Measurements from ENCODE around the gene SYT4. TPM values are rescaled to one million over a fixed set of nuclear protein-coding genes. Genes with fewer than 3 reads are reported as not detected.

Gene SYT4
- total RNA-seq, 1 donor from 2014 or later, result 4.6 TPM

DNA sequence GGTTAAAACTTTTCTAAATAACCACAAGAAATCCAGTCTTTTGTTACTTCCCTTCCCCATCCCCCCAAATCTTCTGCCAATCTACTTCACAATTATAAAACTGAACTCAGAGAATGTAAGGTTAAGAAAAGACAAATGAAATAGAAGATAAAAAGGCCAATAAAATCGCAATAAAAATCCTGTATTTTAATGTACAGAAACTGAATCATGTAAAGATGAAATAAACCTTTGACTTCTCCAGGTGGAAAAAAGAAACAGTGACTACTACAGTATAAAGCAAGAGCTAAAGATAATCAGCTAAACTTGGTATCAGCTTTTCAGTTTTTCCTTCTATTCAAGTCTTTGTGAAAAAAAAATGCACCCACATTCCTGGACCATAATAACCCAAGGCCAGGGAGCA is 1.7 kb downstream of the SYT4 start:
- H3K36me3 Mint-ChIP-seq (ENCODE audit: insufficient read depth), result no peaks in the 10 kb centered on the region
- DNase-seq (ENCODE audit: low spot score, unreplicated experiment), result no peak
- no peaks in the 10 kb centered on the region for H3K9me3 Mint-ChIP-seq (ENCODE audit: low read depth)
- peak overlapping the region; percentile 29 for H3K4me3 Mint-ChIP-seq (ENCODE audit: low read depth)
- H3K4me1 Mint-ChIP-seq (ENCODE audit: low read depth), result peaks cover 23% of the 10 kb centered on the region
- no peak overlapping the region for H3K27ac Mint-ChIP-seq
- no peaks in the 10 kb centered on the region for H3K27me3 Mint-ChIP-seq
- TF ChIP-seq, protein P1, sequence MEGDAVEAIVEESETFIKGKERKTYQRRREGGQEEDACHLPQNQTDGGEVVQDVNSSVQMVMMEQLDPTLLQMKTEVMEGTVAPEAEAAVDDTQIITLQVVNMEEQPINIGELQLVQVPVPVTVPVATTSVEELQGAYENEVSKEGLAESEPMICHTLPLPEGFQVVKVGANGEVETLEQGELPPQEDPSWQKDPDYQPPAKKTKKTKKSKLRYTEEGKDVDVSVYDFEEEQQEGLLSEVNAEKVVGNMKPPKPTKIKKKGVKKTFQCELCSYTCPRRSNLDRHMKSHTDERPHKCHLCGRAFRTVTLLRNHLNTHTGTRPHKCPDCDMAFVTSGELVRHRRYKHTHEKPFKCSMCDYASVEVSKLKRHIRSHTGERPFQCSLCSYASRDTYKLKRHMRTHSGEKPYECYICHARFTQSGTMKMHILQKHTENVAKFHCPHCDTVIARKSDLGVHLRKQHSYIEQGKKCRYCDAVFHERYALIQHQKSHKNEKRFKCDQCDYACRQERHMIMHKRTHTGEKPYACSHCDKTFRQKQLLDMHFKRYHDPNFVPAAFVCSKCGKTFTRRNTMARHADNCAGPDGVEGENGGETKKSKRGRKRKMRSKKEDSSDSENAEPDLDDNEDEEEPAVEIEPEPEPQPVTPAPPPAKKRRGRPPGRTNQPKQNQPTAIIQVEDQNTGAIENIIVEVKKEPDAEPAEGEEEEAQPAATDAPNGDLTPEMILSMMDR (IDR thresholded peaks at IDR 0.05; ENCODE audit: unreplicated experiment), result no peak

DNA sequence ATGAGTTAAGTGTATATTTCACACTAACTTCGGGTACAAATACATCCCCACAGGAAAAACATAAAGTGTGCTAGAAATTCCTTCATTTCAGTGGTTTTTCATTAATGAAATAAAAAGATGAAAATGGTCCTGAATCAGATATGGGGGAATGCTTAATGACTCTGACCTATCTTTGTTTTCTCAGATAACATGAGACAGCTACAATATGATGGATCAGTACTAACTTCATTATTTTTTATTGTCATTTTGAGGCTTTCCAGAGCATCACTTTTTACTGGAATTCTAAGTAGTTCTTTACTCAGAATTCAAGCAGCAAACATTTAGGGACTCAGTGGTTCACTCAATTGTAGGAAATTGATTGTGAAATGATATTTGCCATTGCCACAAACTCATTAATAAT is 2.8 kb downstream of the SYT4 start:
- Mint-ChIP-seq H3K4me3 (ENCODE audit: low read depth) (no peak overlapping the region), H3K27me3 (no peaks in the 10 kb centered on the region), H3K9me3 (ENCODE audit: low read depth) (no peaks in the 10 kb centered on the region), H3K36me3 (ENCODE audit: insufficient read depth) (no peaks in the 10 kb centered on the region), H3K27ac (no peak overlapping the region), H3K4me1 (ENCODE audit: low read depth) (peaks cover 18% of the 10 kb centered on the region)
- TF ChIP-seq, protein P1 (IDR thresholded peaks at IDR 0.05; ENCODE audit: unreplicated experiment), result no peak
- no peak for DNase-seq (ENCODE audit: low spot score, unreplicated experiment)

DNA sequence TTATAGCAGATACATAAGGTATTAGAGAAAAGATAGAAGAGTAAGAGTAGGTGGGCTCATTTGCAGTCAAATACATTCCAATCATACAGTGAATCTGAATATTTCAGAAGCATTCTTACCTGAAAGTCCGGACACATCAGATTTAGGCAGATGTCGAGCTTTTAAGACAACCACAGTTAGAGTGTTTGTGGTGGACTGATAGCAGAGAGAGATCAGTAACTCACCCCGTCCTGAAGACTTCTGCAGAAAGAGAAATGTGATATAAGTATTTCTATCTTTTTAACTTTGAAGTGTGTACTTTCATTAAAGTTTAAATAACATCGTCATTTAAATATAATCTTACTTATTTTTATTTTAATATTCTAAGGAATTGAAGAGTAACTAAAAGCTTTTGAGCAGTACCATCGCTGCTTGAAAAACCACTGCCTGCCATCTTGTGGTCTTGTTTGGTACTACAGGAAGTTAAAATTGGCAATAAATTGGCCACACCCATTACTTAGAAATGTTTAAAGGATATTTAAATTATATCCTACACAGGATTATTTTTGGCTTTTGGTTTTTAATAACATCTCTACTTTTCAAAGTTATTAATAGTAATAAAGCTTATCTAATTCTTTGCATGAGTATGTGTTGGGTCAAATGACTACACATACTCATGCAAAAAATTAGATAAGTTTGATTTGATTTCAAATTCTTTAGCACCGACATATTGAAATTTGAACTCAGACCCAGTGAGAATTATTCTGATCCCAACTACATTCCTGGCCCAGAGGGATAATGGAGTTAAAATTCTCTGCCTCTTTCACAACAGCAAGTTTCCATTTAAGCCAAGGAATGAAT is 5.5 kb downstream of the SYT4 start:
- no peak overlapping the region for H3K4me3 Mint-ChIP-seq (ENCODE audit: low read depth)

DNA sequence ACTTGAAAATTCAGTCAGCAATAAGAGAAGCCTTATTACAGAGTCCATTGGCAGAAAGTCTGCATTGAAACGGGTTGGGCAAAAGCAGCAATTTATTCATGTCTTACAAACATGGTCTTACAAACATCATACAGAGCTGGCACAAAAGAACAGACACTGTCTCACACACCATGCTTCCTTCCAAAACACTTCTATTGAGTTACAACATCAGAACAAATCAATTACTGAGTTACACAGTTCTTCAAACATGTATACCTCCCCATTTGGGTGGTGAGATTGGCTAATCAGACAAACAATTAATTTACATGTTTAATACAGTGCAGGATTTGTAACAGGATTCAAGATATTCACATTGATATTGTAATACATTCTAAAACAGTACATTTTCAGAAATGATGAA is 9.5 kb downstream of the SYT4 start:
- Mint-ChIP-seq H3K27me3 (no peaks in the 10 kb centered on the region), H3K27ac (no peak overlapping the region), H3K4me3 (ENCODE audit: low read depth) (no peak overlapping the region), H3K36me3 (ENCODE audit: insufficient read depth) (no peaks in the 10 kb centered on the region), H3K9me3 (ENCODE audit: low read depth) (peaks cover 15% of the 10 kb centered on the region), H3K4me1 (ENCODE audit: low read depth) (no peaks in the 10 kb centered on the region)
- DNase-seq (ENCODE audit: low spot score, unreplicated experiment), result no peak
- TF ChIP-seq, protein P1 (IDR thresholded peaks at IDR 0.05; ENCODE audit: unreplicated experiment), result no peak

More for the DNA sequence above, 5.5 kb downstream of the SYT4 start:
- Mint-ChIP-seq H3K27ac (no peak overlapping the region), H3K4me1 (ENCODE audit: low read depth) (no peaks in the 10 kb centered on the region), H3K9me3 (ENCODE audit: low read depth) (no peaks in the 10 kb centered on the region), H3K36me3 (ENCODE audit: insufficient read depth) (no peaks in the 10 kb centered on the region), H3K27me3 (no peaks in the 10 kb centered on the region)
- DNase-seq (ENCODE audit: low spot score, unreplicated experiment), result no peak
- TF ChIP-seq, protein P1 (IDR thresholded peaks at IDR 0.05; ENCODE audit: unreplicated experiment), result peak; percentile 94

DNA sequence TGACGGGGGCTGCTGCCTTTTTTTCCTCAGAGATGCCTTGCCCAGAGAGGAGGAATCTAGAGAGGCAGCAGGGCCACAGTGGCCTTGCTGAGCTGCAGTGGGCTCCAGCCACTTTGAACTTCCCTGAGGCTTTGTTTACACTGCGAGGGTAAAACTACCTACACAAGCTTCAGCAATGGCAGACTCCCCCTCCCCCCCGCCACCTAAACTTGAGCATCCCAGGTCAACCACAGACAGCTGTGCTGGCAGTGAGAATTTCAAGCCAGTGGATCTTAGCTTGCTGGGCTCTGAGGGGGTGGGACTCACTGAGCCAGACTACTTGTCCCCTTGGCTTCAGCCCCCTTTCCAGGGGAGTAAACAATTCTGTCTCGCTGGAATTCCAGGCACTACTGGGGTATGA is 11.8 kb downstream of the SYT4 start:
- TF ChIP-seq, protein P1 (IDR thresholded peaks at IDR 0.05; ENCODE audit: unreplicated experiment), result no peak
- no peaks in the 10 kb centered on the region for H3K27me3 Mint-ChIP-seq
- H3K36me3 Mint-ChIP-seq (ENCODE audit: insufficient read depth), result no peaks in the 10 kb centered on the region
- no peak overlapping the region for H3K27ac Mint-ChIP-seq
- no peak overlapping the region for H3K4me3 Mint-ChIP-seq (ENCODE audit: low read depth)
- no peak for DNase-seq (ENCODE audit: low spot score, unreplicated experiment)
- H3K4me1 Mint-ChIP-seq (ENCODE audit: low read depth), result no peaks in the 10 kb centered on the region
- H3K9me3 Mint-ChIP-seq (ENCODE audit: low read depth), result peaks cover 28% of the 10 kb centered on the region

Data from progenitor cell of endocrine pancreas (in vitro differentiated cells).